ENCODE data around the gene REXO1.

REXO1 gene

GRCh38 chr19:1872807-1873523, 24.7 kb upstream of the REXO1 start:
- H3K9me3 ChIP-seq (ENCODE audit: control insufficient read depth, low read length), result no peaks in the 10 kb centered on the region
- no peak overlapping the region for H2BK15ac ChIP-seq (ENCODE audit: low read depth, poor library complexity, severe bottlenecking)
- H3K23ac ChIP-seq (ENCODE audit: low read length in 2 of 2), result no peak overlapping the region
- H4K91ac ChIP-seq (ENCODE audit: low read length), result no peak overlapping the region
- H4K8ac ChIP-seq (ENCODE audit: low read length), result no peak overlapping the region
- H3K14ac ChIP-seq (ENCODE audit: low read length in 2 of 2), result no peak overlapping the region
- H3K18ac ChIP-seq (ENCODE audit: low read depth in 1 of 2, low read length in 2 of 2), result no peak overlapping the region
- no peak overlapping the region for H3K4ac ChIP-seq (ENCODE audit: low read depth in 1 of 2, low read length in 2 of 2)
- H2BK5ac ChIP-seq (ENCODE audit: low read depth, low read length, poor library complexity, severe bottlenecking), result no peak overlapping the region
- peaks cover 10 to 37% of the 10 kb centered on the region in 2 experiments for H3K36me3 ChIP-seq (ENCODE audit: control insufficient read depth in 1 of 2, insufficient read depth in 2 of 2, low read depth in 1 of 2, low read length in 2 of 2)
- H3K4me2 ChIP-seq (ENCODE audit: low read length, poor library complexity, severe bottlenecking), result no peak overlapping the region
- DNase-seq, result no peak
- H3K27me3 ChIP-seq (ENCODE audit: control insufficient read depth in 1 of 2, insufficient read depth in 1 of 2, low read length in 2 of 2), result no peaks in the 10 kb centered on the region
- 96% methylated on average over 25 of the region's 25 CpGs for WGBS
- peaks cover 34% of the 10 kb centered on the region for H3K79me1 ChIP-seq (replicated peaks; ENCODE audit: low read length, poor library complexity, severe bottlenecking)
- no peak overlapping the region for H2AFZ ChIP-seq (ENCODE audit: low read depth, low read length)
- H3K9ac ChIP-seq (ENCODE audit: low read length), result peak overlapping the region; percentile 98
- H2BK120ac ChIP-seq (ENCODE audit: low read depth, low read length), result no peak overlapping the region
- no peak overlapping the region for H2BK12ac ChIP-seq (ENCODE audit: low read length in 2 of 2)
- H3K4me3 ChIP-seq (ENCODE audit: insufficient read depth in 1 of 2, low read depth in 1 of 2, low read length in 2 of 2), result peak overlapping the region in 1 of 2 experiments; percentile 98
- H3K4me1 ChIP-seq (ENCODE audit: control insufficient read depth, insufficient read depth, low read depth, low read length), result peaks cover 22% of the 10 kb centered on the region
- no peak overlapping the region for H3K27ac ChIP-seq (ENCODE audit: low read length, poor library complexity, severe bottlenecking)
- H2AK5ac ChIP-seq (ENCODE audit: low read length, severe bottlenecking), result no peak overlapping the region

GRCh38 chr19:1871630-1872029, 23.3 kb upstream of the REXO1 start:
- DNase-seq, result no peak
- no peak overlapping the region for H3K4me2 ChIP-seq (ENCODE audit: low read length, poor library complexity, severe bottlenecking)
- H3K27me3 ChIP-seq (ENCODE audit: control insufficient read depth in 1 of 2, insufficient read depth in 1 of 2, low read length in 2 of 2), result no peaks in the 10 kb centered on the region
- no peak overlapping the region for H2BK15ac ChIP-seq (ENCODE audit: low read depth, poor library complexity, severe bottlenecking)
- H2BK120ac ChIP-seq (ENCODE audit: low read depth, low read length), result no peak overlapping the region
- H2BK12ac ChIP-seq (ENCODE audit: low read length in 2 of 2), result peak overlapping the region in 1 of 2 experiments; percentile 27
- H3K36me3 ChIP-seq (ENCODE audit: control insufficient read depth in 1 of 2, insufficient read depth in 2 of 2, low read depth in 1 of 2, low read length in 2 of 2), result peaks cover 10 to 42% of the 10 kb centered on the region in 2 experiments
- no peak overlapping the region for H3K18ac ChIP-seq (ENCODE audit: low read depth in 1 of 2, low read length in 2 of 2)
- H3K27ac ChIP-seq (ENCODE audit: low read length, poor library complexity, severe bottlenecking), result no peak overlapping the region
- peaks cover 20% of the 10 kb centered on the region for H3K4me1 ChIP-seq (ENCODE audit: control insufficient read depth, insufficient read depth, low read depth, low read length)
- peaks cover 37% of the 10 kb centered on the region for H3K79me1 ChIP-seq (replicated peaks; ENCODE audit: low read length, poor library complexity, severe bottlenecking)
- no peak overlapping the region for H3K14ac ChIP-seq (ENCODE audit: low read length in 2 of 2)
- no peak overlapping the region for H4K91ac ChIP-seq (ENCODE audit: low read length)
- no peak overlapping the region for H2AK5ac ChIP-seq (ENCODE audit: low read length, severe bottlenecking)
- H2BK5ac ChIP-seq (ENCODE audit: low read depth, low read length, poor library complexity, severe bottlenecking), result no peak overlapping the region
- H2AFZ ChIP-seq (ENCODE audit: low read depth, low read length), result no peak overlapping the region
- 95% methylated on average over 13 of the region's 13 CpGs for WGBS
- H3K9ac ChIP-seq (ENCODE audit: low read length), result no peak overlapping the region
- H3K23ac ChIP-seq (ENCODE audit: low read length in 2 of 2), result no peak overlapping the region
- no peak overlapping the region for H3K4me3 ChIP-seq (ENCODE audit: insufficient read depth in 1 of 2, low read depth in 1 of 2, low read length in 2 of 2)
- H4K8ac ChIP-seq (ENCODE audit: low read length), result no peak overlapping the region
- no peaks in the 10 kb centered on the region for H3K9me3 ChIP-seq (ENCODE audit: control insufficient read depth, low read length)
- H3K4ac ChIP-seq (ENCODE audit: low read depth in 1 of 2, low read length in 2 of 2), result no peak overlapping the region

DNA sequence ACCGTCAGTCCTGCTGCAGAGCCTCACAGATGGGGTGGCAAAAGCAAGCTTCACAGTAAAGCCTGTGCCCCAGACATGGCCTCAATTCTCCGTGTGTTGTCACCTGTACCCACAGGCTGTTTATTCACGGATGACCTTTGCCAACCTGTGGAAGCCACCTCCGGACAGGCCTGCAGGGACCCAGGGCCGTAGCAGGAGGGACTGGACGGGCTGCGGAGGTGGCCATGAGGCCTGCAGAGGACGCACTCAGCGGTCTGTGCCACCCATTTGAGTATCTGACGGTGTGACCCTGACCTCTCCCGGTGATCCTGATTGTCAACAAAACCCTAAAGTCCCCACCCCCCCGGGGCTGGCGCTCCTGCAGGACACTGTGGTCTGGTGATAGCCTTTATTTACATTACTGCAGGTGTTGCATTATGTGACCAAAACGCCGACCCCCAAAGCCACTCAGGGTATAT, 22.9 kb upstream of the REXO1 start:
- H3K36me3 ChIP-seq (ENCODE audit: control insufficient read depth in 1 of 2, insufficient read depth in 2 of 2, low read depth in 1 of 2, low read length in 2 of 2), result peaks cover 10 to 40% of the 10 kb centered on the region in 2 experiments
- no peak overlapping the region for H3K27ac ChIP-seq (ENCODE audit: low read length, poor library complexity, severe bottlenecking)
- H2AK5ac ChIP-seq (ENCODE audit: low read length, severe bottlenecking), result no peak overlapping the region
- H2BK15ac ChIP-seq (ENCODE audit: low read depth, poor library complexity, severe bottlenecking), result no peak overlapping the region
- H2BK5ac ChIP-seq (ENCODE audit: low read depth, low read length, poor library complexity, severe bottlenecking), result no peak overlapping the region
- no peak overlapping the region for H2BK120ac ChIP-seq (ENCODE audit: low read depth, low read length)
- H3K9ac ChIP-seq (ENCODE audit: low read length), result no peak overlapping the region
- no peaks in the 10 kb centered on the region for H3K9me3 ChIP-seq (ENCODE audit: control insufficient read depth, low read length)
- H3K4ac ChIP-seq (ENCODE audit: low read depth in 1 of 2, low read length in 2 of 2), result no peak overlapping the region
- no peak for DNase-seq
- no peak overlapping the region for H3K18ac ChIP-seq (ENCODE audit: low read depth in 1 of 2, low read length in 2 of 2)
- H3K4me2 ChIP-seq (ENCODE audit: low read length, poor library complexity, severe bottlenecking), result no peak overlapping the region
- no peak overlapping the region for H2BK12ac ChIP-seq (ENCODE audit: low read length in 2 of 2)
- H3K4me3 ChIP-seq (ENCODE audit: insufficient read depth in 1 of 2, low read depth in 1 of 2, low read length in 2 of 2), result no peak overlapping the region
- no peaks in the 10 kb centered on the region for H3K27me3 ChIP-seq (ENCODE audit: control insufficient read depth in 1 of 2, insufficient read depth in 1 of 2, low read length in 2 of 2)
- H2AFZ ChIP-seq (ENCODE audit: low read depth, low read length), result no peak overlapping the region
- no peak overlapping the region for H4K8ac ChIP-seq (ENCODE audit: low read length)
- H3K79me1 ChIP-seq (replicated peaks; ENCODE audit: low read length, poor library complexity, severe bottlenecking), result peaks cover 33% of the 10 kb centered on the region
- WGBS, result 88% methylated on average over 13 of the region's 15 CpGs
- H3K23ac ChIP-seq (ENCODE audit: low read length in 2 of 2), result peak overlapping the region in 1 of 2 experiments; percentile 79
- no peak overlapping the region for H4K91ac ChIP-seq (ENCODE audit: low read length)
- peaks cover 17% of the 10 kb centered on the region for H3K4me1 ChIP-seq (ENCODE audit: control insufficient read depth, insufficient read depth, low read depth, low read length)
- H3K14ac ChIP-seq (ENCODE audit: low read length in 2 of 2), result no peak overlapping the region

DNA sequence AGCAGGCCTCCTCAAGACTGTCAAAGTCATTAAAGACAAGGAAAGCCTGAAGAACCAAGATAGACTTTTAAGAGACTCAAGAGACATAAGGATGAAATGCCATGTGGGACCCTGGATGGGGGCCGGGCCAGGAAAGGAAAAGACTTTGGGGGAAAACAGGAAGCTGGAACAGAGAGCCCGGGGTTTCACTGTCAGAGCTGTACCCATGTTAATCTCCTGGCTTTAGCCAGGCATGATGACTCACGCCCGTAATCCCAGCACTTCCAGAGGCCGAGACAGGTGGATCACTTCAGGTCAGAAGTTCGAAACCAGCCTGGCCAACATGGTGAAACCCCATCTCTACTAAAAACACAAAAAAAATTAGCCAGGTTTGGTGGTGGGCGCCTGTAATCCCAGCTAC, 20.7 kb upstream of the REXO1 start:
- Histone ChIP-seq H3K4me3 (ENCODE audit: insufficient read depth in 1 of 2, low read depth in 1 of 2, low read length in 2 of 2) (no peak overlapping the region), H3K4me2 (ENCODE audit: low read length, poor library complexity, severe bottlenecking) (no peak overlapping the region)

More for the DNA sequence above, 20.7 kb upstream of the REXO1 start:
- Histone ChIP-seq H3K27ac (ENCODE audit: low read length, poor library complexity, severe bottlenecking) (no peak overlapping the region), H3K14ac (ENCODE audit: low read length in 2 of 2) (no peak overlapping the region), H3K4me1 (ENCODE audit: control insufficient read depth, insufficient read depth, low read depth, low read length) (peaks cover 25% of the 10 kb centered on the region), H3K27me3 (ENCODE audit: control insufficient read depth in 1 of 2, insufficient read depth in 1 of 2, low read length in 2 of 2) (no peaks in the 10 kb centered on the region), H3K18ac (ENCODE audit: low read depth in 1 of 2, low read length in 2 of 2) (no peak overlapping the region), H2AFZ (ENCODE audit: low read depth, low read length) (no peak overlapping the region), H3K9me3 (ENCODE audit: control insufficient read depth, low read length) (no peaks in the 10 kb centered on the region), H2BK5ac (ENCODE audit: low read depth, low read length, poor library complexity, severe bottlenecking) (no peak overlapping the region), H3K23ac (ENCODE audit: low read length in 2 of 2) (no peak overlapping the region), H3K4ac (ENCODE audit: low read depth in 1 of 2, low read length in 2 of 2) (no peak overlapping the region), H4K8ac (ENCODE audit: low read length) (no peak overlapping the region), H3K79me1 (replicated peaks; ENCODE audit: low read length, poor library complexity, severe bottlenecking) (peaks cover 42% of the 10 kb centered on the region), H2BK15ac (ENCODE audit: low read depth, poor library complexity, severe bottlenecking) (no peak overlapping the region), H2BK12ac (ENCODE audit: low read length in 2 of 2) (no peak overlapping the region), H3K9ac (ENCODE audit: low read length) (no peak overlapping the region), H4K91ac (ENCODE audit: low read length) (no peak overlapping the region), H3K36me3 (ENCODE audit: control insufficient read depth in 1 of 2, insufficient read depth in 2 of 2, low read depth in 1 of 2, low read length in 2 of 2) (peaks cover 10 to 40% of the 10 kb centered on the region in 2 experiments), H2BK120ac (ENCODE audit: low read depth, low read length) (no peak overlapping the region), H2AK5ac (ENCODE audit: low read length, severe bottlenecking) (no peak overlapping the region)
- DNase-seq, result no peak
- 92% methylated on average over 7 of the region's 7 CpGs for WGBS

Data from mesenchymal stem cell (in vitro differentiated cells and primary cell).